LNCAP (cell line): ENCODE measurements around the gene NFATC2.

Source experiments
- TF ChIP-seq, protein P1 (sequence below): fragments of 450-650 bp; IDR thresholded peaks from 2 replicates; pipeline ENCODE4 v1.5.1; 2017; ENCODE audit warnings: mild to moderate bottlenecking

NFATC2 gene

DNA sequence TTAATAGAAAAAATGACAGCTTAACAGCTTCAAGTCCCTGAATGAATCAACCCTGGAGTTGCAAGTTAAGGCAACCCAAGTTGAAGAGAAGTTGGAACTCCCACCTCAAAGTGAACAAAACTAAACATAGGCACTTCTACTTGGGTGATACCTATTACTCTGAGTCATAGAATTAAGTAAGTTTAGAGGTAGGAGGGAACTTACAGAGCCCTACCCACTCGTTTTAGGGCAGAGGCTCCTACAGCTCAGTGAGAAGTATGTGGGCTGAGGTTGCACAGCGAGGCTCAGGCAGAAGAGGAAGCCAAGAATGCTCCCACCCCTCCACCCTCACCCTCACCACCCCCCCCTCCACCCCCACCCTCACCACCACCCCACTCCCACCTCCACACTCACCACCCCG, 42.2 kb downstream of the NFATC2 start:
- TF ChIP-seq, protein P1, sequence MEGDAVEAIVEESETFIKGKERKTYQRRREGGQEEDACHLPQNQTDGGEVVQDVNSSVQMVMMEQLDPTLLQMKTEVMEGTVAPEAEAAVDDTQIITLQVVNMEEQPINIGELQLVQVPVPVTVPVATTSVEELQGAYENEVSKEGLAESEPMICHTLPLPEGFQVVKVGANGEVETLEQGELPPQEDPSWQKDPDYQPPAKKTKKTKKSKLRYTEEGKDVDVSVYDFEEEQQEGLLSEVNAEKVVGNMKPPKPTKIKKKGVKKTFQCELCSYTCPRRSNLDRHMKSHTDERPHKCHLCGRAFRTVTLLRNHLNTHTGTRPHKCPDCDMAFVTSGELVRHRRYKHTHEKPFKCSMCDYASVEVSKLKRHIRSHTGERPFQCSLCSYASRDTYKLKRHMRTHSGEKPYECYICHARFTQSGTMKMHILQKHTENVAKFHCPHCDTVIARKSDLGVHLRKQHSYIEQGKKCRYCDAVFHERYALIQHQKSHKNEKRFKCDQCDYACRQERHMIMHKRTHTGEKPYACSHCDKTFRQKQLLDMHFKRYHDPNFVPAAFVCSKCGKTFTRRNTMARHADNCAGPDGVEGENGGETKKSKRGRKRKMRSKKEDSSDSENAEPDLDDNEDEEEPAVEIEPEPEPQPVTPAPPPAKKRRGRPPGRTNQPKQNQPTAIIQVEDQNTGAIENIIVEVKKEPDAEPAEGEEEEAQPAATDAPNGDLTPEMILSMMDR, result no peak

DNA sequence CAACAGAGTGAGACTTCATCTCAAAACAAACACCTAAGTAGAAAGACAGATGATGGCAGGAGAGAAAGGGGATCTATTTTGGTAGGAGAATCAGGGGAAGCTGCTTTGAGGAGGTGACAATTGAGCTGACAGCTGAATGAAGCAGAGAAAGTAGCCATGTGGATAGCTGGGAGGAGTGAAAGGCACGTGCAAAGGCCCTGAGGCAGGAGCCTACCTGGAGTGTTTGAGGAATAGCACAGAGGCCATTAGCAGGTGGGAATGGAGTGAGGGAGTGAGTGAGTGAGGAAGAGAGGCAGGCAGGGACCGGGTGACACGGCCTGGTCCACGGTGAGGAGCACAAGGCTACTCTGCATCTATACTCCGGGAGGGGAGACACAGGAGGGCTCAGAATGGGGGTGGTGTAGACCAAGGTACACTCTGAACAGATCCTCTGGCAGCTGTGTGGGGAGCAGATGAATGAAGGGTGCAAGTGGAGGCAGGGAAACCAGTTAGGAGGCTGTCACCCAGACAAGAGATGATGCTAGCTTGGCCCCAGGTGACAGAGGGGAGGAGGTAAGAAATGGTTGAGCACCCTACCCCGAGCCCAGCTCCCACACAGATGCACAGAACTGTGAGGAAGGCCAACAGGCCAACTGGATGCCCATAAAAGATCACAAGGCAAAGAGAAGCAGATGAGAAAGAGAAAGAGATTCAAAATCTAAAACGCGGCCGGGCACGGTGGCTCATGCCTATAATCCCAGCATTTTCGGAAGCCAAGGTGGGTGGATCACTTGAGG, 43.6 kb downstream of the NFATC2 start:
- TF ChIP-seq, protein P1, result no peak

DNA sequence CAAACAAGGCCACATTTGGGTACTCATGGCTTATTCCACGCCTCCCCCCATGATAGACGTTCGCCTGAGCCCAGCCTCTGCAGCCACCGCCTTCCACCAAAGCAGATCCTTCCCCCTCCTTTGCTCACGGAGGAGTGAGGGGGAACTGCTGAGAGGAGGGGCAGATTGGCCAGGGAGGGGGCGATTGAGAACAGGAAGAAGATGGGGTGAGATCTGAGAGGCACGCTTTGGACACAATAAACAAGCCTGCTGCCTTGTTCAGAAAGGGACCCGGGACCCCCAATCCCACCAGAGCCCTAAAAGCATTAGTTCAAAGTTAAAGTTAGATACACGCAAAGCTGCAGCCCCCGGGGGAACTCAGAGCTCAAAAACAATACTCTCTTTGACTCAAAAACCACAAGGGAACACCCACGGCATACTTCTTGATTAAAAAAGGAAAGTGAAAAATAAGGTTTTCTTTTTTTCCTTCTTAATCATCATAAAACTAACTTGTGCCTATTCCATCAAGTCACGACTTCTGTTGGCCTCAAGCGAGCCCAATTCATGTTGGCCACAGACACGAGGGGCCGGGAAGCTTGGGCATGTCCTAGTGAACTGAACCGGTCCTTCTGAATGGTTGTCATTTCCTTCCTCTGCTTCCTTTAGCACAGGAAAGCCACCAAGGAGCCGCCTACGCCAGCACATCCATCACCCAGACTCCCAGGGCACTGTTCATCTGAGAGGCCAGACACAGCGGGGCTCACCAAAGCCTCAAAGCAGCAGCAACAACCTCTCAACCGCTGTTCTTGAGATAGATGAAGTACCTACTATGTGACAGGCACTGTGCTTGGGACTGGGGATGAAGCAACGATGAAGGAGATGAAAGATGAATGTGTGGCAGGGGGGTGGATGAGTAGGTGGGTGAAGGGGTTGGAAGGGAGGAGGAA, 44.7 kb downstream of the NFATC2 start:
- TF ChIP-seq, protein P1, result no peak

DNA sequence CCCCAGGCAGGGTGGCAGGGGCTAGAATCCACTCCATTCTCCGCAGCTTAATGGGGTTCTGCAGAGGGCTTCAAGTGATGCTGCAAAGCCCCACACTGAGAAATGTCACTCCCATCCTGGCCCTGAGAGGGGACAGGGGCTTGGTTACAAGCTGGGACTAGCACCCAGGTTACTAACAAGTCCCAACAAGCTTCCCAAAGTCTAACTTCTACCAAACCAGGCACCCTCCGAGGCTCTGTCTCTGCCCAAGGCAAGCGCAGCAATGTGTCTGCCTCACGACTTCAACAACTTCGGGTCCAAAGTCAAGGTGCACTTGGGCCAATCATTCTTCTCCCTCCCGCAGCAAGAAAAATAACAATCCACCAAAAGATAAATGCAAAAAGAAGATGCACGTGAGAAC, 45.6 kb downstream of the NFATC2 start:
- TF ChIP-seq, protein P1, result no peak

DNA sequence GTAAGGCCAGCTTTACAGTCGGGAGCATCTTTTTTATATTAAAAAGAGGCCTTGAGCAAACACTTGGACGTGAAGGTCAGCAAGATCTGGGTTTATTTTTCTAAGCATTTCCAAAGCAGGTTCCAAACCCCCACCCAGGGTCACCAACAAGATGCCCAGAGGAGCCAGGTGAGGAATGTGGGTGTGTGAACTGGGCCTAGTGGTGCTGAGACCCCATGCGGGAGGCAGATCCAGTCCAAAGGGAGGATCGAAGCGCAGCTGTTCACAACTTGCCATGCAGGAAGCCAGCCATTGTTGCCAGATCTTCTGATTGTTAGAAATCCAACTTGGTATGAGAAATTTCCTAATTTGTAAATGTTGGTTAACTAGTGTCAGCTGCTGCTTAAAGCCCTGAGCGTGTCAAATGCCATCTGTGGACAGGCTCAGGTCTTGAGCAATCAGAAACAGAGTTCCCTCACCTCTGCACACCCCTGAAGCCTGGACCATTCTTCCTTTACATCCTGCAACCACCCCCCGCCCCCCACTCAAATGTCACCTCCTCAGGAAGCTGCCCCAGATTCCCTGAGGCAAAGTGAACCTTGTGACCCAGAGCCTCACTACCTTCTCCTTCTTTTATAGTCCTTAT, 46.5 kb downstream of the NFATC2 start:
- TF ChIP-seq, protein P1, result no peak

DNA sequence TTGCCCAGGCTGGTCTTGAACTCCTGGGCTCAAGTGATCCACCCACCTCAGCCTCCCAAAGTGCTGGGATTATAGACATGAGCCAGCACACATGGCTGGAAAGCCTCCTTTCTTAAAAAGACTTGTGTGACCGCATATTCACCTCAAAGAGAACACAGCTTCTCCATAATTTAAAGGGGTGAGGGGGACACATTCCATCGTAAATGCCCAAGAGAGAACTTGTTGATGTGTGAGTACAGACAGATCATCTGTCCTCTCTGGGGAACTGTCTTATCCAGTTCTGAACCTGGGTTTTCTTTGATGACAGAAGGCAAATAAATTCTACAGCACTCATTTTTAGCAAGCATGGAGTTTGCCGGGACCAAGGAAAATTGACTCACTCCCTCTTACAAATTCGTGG, 47.2 kb downstream of the NFATC2 start:
- TF ChIP-seq, protein P1, result no peak
